GM21825 (cell line): ENCODE data around the gene MXD4.
A peak's percentile ranks its signal among the peaks of the same experiment; 100 is the strongest.

Experiments
- ATAC-seq: cut with Tn5 transposase; IDR thresholded peaks from one replicate; pipeline ENCODE4 v1.9.1; 2021; ENCODE audit warnings: mild to moderate bottlenecking, moderate library complexity; ENCODE audit not compliant: unreplicated experiment

Gene MXD4

DNA sequence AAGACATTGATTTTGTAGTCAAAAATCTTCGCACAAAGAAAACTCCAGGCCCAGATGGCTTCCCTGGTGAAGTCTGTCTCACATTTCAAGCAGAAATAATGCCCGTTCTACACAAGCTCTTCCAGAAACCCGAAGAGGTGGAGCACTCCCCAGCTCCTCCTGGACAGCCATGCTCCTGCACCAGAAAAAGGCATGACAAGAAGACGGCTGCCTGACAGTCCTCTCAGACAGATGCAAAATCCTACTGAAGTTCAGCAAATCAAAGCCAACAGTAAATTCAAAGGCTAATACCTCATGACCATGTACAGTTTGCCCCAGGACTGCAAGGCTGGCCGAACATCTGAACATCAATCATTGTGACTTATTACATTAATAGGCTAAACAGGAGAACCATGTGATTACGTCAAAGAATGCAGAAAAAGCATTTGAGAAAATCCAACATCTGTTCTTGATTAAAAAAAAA lies 30.8 kb upstream of the MXD4 start:
- no peak for ATAC-seq

DNA sequence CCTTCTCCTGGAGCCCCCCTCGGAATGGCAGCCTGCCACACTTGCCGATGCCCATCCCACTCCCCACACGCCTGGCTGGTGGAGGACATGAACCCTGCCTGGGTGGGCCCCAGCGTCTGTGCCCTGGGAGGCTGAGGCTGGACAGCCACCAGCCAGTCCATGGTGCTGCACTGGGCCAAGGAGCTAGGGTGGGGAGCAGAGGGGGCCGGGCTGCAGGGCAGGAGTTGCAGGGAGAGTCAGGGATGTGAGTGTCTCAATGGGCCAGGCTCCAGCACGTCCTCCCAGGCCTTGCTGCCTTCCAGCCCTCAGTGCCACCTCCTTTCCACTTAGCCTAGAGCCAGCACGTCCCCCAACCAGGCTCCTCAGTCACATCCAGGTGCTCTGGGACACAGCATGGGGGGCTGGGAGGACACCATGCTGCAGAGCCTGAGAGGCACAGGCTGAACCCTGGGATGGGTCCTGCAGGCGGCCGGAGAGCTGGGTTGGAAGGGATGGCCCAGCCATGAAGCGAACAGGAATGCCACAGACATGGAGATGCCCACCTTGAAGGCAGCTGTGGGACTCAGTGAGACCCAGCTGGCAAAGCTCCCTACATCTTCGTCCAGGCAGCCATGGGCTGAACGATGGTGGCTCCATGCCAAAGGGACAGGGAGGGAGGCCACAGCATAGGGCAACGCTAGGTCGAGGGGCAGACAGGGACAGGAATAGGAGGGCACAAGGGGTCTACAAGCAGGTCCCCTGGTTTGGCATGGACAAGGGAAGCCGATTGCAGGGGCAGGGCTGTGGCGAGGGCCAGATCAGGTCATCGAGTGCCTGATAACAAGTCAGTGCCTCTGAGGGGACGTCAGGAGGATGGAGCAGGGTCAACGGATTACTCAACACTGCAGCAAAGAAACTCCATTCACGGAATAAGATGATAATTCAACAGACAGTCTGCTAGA lies 30.1 kb upstream of the MXD4 start:
- ATAC-seq = no peak

DNA sequence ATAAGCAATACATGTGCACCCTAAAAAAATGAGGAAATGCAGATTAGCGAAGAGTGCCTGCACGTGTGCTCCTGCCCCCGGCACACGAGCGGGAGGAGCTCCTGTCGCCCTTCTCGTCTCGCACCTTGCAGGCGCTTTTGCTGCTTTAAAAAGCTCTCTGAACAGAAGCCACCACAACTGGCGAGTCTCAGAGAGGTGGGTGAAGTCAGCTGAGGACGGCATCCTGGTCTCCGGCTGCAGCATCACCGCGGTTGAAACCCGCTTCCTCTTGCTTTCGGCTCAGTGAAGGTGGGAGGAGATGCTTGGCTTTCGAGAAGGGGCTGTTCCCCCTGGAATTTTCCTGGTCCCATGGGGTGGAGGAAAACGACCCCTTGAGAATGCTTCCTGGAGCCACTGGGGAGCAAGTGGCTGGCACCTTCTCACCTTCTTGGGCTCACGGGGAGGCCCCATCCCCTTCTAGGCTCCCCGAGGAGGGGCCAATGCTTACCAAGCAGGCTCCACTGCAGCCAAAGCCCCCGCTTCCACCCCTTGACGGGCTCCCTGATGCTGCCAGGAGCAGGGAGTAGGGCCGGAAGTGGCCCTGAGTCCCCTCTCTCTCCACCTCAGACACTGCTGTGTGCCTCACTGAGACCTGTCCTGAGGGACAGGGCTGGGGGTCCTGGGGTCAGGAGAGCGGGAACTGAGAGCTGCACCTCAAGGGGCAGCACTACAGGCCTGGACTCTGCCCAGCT lies 29.2 kb upstream of the MXD4 start:
- no peak for ATAC-seq

DNA sequence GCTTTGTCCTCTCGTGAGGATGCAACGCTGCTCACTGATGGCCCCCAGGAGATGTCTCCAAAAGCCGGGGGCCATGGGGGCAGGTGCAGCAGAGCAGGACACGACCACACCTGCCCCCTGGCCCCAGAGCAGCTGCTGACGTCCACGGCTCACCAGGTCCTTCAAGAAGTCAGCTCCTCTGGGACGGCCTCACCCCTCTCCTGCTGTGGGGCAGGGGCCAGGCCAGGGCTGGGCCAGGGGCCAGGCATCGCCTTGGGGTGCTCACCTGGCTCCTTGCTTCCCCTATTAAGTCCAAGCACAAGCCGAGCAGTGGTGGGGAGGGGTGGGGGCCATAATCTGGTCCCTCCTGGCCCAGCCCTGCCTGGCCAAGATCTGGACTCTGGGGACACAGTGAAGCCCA lies 28.6 kb upstream of the MXD4 start:
- ATAC-seq = no peak

DNA sequence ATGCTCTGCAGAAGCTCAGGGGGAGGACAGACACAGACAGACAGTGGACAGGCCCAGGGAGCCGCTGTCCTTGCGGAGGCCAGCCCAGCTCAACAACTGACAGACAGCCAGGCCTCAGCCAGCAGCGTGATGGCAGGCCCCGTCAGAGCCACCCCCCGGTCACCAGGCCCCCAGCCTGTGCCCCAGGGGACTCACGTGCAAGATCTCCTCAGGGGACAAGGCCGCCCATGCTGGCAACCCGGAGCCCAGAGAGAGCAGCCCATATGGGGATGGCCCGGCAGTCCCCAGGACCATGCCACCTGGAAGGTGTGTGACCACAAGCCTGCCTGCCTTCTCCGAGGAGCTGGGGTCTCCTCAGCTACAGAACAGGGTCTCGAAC lies 28.0 kb upstream of the MXD4 start:
- ATAC-seq = no peak

DNA sequence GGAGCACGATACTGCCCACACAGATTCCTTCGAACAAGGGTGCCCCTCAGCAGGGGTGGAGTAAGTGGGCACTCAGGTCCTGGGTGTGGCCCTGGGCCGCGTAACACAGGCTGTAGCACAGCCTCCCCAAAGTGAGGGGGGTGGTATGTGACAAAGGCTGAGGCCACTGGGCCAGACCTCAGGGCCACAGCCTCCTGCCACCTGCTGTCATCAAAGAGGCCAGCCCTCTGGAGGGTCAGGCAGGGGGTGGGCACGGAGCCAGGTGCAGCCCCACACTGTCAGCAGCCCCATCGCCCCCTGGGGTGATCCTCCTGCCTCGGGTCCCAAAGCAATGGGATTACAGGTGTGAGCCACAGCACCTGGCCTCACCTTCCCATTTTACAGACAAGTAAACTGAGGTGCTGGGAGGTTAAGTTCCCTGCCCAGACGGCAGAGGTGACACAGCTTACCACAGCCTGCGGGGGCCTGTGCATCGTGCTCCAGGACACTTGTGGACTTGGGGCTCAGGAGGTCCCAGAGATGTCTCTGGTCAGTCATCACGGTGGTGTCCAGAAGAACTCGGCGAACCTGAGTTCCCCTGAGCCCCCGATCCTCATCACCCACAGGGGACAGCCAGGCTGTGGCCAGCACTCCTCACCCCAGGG lies 27.5 kb upstream of the MXD4 start:
- no peak for ATAC-seq

DNA sequence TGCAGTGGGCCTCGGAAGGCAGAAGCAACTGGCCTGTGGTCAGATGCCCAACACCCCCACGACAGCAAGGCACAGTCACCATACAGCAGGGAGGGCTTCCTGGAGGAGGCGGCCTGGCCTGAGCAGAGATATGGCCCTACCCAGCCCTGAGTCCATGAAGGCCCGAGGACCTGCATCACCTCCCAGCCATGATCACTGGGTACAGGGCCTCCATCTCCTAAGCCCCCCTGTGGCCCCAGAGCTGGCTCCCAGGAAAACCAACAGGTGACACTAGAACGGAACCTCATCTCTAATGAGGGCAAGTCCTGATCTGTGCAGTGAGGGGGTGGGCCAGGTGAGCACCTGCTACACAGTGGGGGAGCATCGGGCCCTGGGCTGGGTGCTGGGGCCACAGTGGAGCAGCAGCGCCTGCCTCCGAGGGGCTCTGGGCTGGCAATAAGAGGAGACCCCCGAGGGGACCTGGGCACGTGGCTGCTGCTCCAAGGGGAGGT lies 26.2 kb upstream of the MXD4 start:
- ATAC-seq = no peak

DNA sequence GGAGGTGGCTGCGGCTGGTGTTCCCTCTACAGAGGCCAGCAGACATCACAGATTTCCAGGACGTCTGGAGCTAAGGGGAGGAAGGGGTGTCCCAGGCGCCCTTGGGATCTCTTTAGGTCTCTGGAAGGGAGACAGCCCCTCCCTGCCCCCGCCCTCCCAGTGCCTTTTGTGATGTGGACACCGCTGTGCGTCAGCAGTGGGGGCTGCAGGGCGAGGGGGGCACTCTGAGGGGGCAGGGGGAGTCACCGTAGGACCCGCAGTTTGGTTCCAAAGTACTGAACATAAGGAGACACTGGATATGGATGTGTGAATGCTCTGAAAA lies 25.6 kb upstream of the MXD4 start:
- ATAC-seq = no peak

DNA sequence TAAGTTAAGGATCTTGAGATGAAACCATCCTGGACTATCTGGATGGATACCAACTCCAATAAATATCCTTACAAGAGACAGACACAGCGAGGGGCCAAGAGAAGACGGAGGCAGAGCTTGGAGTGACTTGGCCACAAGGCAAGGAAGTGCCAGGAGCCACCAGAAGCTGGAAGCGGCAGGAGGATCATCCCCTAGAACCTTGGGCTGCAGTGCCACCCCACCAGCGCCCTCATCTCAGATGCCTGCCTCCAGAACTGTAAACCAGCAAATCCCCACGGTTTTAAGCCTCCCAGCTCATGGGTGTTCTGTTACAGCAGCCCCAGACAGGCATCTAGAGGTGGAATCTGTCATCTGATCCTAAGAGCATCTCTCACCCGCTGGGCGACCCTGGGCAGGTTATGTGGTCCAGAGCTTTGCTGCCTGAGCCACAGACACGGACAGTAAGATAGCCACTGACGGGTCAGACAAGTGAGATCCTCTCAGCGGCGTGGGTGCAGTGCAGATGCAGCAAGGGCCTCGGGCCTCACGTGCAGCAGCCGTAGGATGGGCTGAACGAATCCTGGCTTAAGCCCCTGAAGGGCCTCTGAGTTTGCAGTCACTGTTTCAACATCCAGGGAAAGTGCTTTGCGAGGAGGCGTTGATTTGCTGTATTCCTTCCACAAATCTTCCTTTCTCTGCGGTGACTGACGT lies 25.1 kb upstream of the MXD4 start:
- ATAC-seq = no peak

DNA sequence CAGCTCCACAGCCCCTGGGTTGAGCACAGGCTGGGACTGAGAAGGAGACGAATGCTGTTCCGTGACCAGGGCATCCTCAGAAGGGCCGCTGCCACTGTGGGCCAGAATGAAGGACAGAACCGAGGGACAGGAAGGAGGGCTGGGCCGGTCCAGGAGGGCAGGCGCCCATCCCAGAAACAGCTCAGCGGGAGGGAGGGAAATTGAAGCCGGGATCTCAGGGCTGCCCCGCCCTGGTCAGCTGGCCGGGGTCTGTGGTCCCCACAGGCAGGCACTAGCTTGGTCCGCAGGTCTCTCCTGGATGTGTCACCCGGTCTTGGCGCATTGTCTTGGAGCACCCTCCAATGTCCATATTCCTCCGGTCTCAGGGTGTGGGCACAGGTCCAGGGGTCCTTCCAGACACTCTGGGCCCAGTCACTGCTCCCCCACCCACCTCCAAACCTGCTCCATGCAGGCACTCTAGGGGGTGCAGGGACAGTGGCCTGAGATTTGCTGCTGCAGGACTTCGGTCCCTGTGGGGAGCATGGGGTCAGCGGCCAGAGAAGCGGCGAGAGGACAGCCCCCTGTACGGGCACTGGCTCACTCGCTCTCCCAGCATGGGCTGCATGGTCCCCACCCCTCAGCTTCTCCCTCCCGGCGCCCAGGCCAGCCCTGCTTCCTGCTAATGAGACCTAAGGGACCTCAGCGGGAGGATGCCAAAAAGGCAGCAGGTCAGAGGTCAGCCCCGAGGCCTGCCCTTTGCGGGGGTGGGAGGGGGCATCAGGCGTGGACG lies 23.9 kb upstream of the MXD4 start:
- no peak for ATAC-seq

DNA sequence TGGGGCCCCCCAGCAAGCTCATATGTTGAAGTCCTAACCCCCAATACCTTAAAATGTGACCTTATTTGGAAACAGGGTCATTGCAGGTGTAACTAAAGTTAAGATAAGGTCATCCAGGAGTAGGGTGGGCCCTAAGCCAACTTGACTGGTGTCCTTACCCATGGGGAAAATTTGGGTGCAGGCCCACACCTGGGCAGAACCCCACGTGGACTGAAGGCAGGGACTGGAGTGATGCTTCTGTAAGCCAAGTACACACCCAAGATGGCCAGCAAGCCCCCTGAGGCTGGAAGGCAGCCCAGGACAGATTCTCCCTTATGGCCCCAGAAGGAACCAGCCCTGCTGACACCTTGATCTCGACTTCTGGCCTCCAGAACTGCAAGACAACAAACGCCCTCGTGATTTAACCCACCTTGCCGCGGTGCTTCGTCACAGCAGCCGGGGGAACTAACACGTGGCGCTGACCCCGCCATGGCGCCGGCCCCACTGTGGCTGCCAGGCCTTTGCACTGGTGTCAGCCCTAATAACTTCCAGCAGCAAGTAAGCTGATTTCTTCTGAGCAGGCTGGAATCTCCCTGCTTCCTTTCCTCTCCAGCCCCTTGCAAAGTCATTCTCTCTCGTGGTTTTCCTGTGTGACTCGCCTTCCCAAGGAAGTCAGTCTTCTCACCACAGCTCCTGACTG lies 23.2 kb upstream of the MXD4 start:
- no peak for ATAC-seq

DNA sequence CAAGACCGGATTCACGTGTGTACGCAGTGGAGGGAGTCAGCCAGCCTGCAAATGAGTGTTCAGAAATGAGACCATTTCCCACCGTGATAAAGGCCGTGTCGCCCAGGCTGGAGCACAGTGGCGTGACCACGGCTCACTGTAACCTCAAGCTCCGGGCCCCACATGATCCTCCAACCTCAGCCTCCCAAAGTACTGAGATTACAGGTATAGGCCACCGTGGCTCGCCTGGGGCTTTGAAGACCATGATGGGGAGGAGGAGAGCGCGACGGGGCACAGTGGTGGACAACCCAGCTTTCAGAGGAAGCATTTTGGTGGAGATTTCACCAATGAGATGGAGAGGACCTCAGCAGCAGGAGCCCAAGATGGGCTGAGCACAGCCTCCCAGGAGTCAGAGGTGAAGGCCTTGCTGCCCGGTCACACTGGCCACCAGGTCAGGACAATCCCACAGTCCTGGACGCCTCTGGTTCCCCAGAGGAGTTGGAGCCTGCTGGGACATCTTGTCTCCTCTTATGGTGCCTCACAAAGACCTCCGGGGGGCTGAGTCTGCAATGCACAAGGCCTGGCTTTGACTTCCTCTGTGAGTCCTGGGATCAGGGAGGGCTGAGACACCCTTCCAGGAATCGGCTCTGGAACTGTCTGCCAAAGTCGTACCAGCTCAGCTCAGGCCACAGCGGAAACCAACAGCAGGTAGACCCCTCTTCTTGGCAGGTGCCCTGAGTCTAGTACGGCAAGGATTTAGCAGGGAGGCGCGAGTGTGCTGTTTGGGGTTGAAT lies 22.4 kb upstream of the MXD4 start:
- ATAC-seq = no peak

DNA sequence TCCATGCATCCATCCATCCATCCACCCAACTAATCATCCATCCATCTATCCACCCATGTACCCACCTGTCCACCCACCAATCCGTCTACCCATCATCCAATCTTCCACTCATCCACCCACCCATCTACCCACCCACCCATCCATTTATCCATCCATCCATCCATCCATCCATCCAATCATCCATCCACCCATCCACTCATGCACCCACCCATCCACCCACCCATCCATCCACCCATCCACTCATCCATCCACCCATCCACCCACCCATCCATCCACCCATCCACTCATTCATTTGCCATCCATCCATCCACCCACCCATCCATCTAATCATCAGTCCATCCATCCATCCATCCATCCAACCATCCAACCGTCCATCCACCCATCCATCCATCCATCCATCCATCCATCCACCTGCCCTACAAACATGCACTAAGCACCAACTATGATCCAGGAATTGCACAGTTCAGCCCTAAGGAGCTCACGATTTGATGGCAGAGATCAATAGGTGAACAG lies 21.3 kb upstream of the MXD4 start:
- no peak for ATAC-seq

DNA sequence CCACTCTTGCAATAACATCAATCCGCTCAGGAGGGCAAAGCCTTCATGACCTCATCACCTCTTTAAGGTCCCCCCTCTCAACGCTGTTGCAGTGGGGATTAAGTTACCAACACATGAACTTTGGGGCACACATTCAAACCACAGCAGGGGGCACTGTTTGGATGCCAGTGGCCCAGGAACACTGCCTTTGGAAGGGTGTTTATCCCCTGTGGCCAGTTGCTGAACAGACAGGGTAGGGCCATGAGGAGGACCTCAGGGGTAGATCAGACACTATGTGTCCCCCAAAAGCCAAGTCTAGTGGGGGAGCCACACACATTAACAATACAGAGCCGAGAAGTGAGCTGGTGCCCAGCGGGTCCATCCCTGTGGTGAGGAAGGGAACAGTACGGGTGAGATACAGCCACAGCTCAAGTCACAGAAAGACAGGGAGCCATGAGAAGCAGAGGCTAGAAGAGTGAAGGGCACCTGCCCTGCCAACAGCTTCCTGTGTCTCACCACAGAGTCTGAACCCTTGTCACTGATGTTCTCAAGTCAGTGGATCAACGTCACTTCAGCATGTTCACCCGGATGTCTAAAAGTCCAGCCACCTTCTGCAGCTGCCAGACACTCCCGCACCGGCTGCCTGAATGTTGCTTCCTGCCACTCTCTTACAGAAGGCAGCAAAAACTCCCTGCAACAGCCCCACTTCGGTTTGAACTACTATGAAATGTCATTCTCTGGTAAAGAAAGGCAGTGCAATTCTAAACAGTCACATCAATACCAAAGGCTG lies 19.9 kb upstream of the MXD4 start:
- ATAC-seq = peak; percentile 88

DNA sequence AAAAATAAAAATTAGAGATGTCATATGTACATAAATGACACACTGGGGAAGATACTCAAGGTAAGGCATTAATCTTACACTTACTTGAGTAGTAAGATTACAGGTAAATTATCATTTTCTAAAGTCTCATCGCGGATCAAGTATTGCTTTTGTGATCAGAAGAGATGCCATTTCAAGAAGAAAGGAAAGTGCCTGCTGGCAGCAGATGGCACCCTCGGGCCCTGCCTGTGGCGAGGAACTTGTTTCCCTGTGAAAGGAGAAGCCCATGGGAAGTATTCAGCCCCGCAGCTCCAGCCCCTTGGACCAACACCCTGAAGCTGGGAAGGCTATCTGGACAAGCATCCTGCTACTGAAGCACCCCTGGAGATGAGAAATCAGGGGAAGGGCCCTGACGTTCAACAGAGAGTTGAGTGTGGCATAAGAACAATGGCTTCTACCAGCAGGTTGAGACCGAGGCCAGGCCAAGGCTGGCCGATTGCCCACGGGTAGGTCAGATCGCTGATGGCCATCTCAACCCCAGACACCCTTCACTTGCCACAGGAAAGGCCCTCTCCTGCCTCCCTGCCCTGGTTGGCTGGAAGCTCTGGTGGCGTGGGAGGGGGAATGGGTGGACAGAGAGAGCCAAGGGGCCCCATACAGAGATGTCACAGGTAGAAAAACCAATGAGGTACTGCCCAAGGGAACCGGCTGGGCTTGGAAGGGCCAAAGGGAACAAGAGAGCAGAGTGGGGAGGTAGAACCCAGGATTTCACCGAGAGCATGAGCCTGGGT lies 18.8 kb upstream of the MXD4 start:
- ATAC-seq = no peak

DNA sequence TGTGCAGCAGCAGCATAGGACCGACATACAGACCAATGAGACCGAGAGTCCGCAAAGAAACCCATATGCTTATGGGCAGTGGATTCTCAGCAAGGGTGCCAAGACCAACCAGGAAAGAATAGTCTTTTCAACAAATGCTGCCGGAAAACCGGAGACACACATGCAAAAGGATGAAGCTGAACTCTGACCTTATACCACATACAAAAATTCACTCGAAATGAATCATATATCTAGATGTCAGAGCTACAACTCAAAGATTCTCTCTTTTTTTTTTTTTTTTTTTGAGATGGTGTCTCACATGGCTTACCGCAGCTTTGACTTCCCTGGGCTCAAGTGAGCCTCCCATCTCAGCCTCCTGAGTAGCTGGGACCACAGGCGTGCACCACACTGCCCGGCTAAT lies 16.0 kb upstream of the MXD4 start:
- no peak for ATAC-seq

DNA sequence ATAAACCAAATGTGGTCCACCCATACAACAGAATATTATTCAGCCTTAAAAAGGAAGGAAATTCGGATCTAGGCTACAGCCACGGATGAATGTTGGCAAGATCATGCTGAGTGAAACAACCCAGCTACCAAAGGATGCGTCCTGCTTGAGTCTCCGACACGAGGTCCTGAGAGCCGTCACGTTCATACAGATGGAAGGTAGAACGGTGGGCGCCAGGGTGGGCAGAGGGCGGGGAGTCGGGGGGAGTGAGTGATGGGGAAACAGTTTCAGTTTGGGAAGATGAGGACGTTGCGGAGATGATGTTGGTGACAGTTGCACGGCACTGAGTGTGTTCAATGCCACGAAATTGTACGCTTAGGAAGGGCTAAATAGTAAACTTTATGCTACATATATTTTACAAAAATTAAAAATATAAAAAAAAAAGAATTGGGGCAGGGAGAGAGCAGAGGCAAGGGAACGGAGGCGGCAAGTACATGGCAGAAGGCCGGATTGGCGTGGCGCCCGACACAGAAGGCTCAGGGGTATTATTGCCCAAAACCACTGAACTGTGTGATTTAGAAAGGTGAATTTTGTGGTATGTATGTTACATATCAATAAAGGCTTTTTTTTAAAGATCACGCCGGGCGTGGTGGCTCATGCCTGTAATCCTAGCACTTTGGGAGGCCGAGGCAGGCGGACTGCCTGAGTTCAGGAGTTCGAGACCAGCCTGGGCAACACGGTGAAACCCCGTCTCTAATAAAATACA lies 14.8 kb upstream of the MXD4 start:
- no peak for ATAC-seq
